ENCODE results near the gene FUT7.
"Not testable (repeated sequence)": the region's sequence is repeated elsewhere in the genome, so short reads cannot be mapped to it uniquely, and the experiment has no call there.

FUT7 gene

GRCh38 chr9:137069508-137070091, 37.7 kb upstream of the FUT7 start:
- Mint-ChIP-seq H3K27ac (no peak overlapping the region), H3K4me3 (peak overlapping the region; percentile 38), H3K4me1 (ENCODE audit: low read depth) (peaks cover 9% of the 10 kb centered on the region)

GRCh38 chr9:137068539-137069507, 36.9 kb upstream of the FUT7 start:
- Mint-ChIP-seq H3K36me3 (no peaks in the 10 kb centered on the region), H3K27ac (no peak overlapping the region), H3K4me1 (ENCODE audit: low read depth) (peaks cover 9% of the 10 kb centered on the region), H3K4me3 (peak overlapping the region; percentile 38), H3K9me3 (ENCODE audit: low read depth) (no peaks in the 10 kb centered on the region), H3K27me3 (no peaks in the 10 kb centered on the region)

More at GRCh38 chr9:137069508-137070091, 37.7 kb upstream of the FUT7 start:
- Mint-ChIP-seq H3K36me3 (no peaks in the 10 kb centered on the region), H3K9me3 (ENCODE audit: low read depth) (no peaks in the 10 kb centered on the region), H3K27me3 (no peaks in the 10 kb centered on the region)

- no peaks in the 10 kb centered on the region for H3K36me3 Mint-ChIP-seq
- no peaks in the 10 kb centered on the region for H3K9me3 Mint-ChIP-seq (ENCODE audit: low read depth)
- H3K4me1 Mint-ChIP-seq (ENCODE audit: low read depth), result peaks cover 9% of the 10 kb centered on the region
- H3K27ac Mint-ChIP-seq, result no peak overlapping the region
- no peaks in the 10 kb centered on the region for H3K27me3 Mint-ChIP-seq
- H3K4me3 Mint-ChIP-seq, result peak overlapping the region; percentile 42
Observed at GRCh38 chr9:137067860-137068538, 36.1 kb upstream of the FUT7 start.

GRCh38 chr9:137066096-137066861, 34.4 kb upstream of the FUT7 start:
- Mint-ChIP-seq H3K4me1 (ENCODE audit: low read depth) (peaks cover 9% of the 10 kb centered on the region), H3K27ac (no peak overlapping the region), H3K9me3 (ENCODE audit: low read depth) (no peaks in the 10 kb centered on the region), H3K4me3 (no peak overlapping the region), H3K36me3 (no peaks in the 10 kb centered on the region), H3K27me3 (no peaks in the 10 kb centered on the region)

GRCh38 chr9:137065336-137065967, 33.6 kb upstream of the FUT7 start:
- Mint-ChIP-seq H3K27ac (no peak overlapping the region), H3K4me1 (ENCODE audit: low read depth) (peaks cover 4% of the 10 kb centered on the region), H3K27me3 (no peaks in the 10 kb centered on the region), H3K4me3 (no peak overlapping the region), H3K36me3 (no peaks in the 10 kb centered on the region), H3K9me3 (ENCODE audit: low read depth) (no peaks in the 10 kb centered on the region)

GRCh38 chr9:137064880-137065164, 32.9 kb upstream of the FUT7 start:
- H3K36me3 Mint-ChIP-seq, result no peaks in the 10 kb centered on the region
- H3K9me3 Mint-ChIP-seq (ENCODE audit: low read depth), result no peaks in the 10 kb centered on the region
- H3K4me1 Mint-ChIP-seq (ENCODE audit: low read depth), result peaks cover 4% of the 10 kb centered on the region
- H3K27ac Mint-ChIP-seq, result no peak overlapping the region
- H3K4me3 Mint-ChIP-seq, result no peak overlapping the region
- no peaks in the 10 kb centered on the region for H3K27me3 Mint-ChIP-seq

GRCh38 chr9:137064027-137064879, 32.4 kb upstream of the FUT7 start:
- H3K4me1 Mint-ChIP-seq (ENCODE audit: low read depth), result peaks cover 4% of the 10 kb centered on the region
- H3K4me3 Mint-ChIP-seq, result no peak overlapping the region
- no peaks in the 10 kb centered on the region for H3K36me3 Mint-ChIP-seq
- H3K27ac Mint-ChIP-seq, result no peak overlapping the region
- no peaks in the 10 kb centered on the region for H3K9me3 Mint-ChIP-seq (ENCODE audit: low read depth)
- H3K27me3 Mint-ChIP-seq, result no peaks in the 10 kb centered on the region

- Mint-ChIP-seq H3K9me3 (ENCODE audit: low read depth) (no peaks in the 10 kb centered on the region), H3K4me3 (no peak overlapping the region), H3K4me1 (ENCODE audit: low read depth) (peaks cover 4% of the 10 kb centered on the region), H3K27me3 (no peaks in the 10 kb centered on the region), H3K36me3 (no peaks in the 10 kb centered on the region), H3K27ac (no peak overlapping the region)
Observed at GRCh38 chr9:137063311-137064026, 31.6 kb upstream of the FUT7 start.

- H3K36me3 Mint-ChIP-seq; H3K4me3 Mint-ChIP-seq; H3K4me1 Mint-ChIP-seq (ENCODE audit: low read depth); H3K9me3 Mint-ChIP-seq (ENCODE audit: low read depth); H3K27ac Mint-ChIP-seq; H3K27me3 Mint-ChIP-seq: not testable (repeated sequence)
Observed at GRCh38 chr9:137062798-137063197, 30.9 kb upstream of the FUT7 start.

GRCh38 chr9:137062384-137062783, 30.5 kb upstream of the FUT7 start:
- Mint-ChIP-seq H3K4me3 (no peak overlapping the region), H3K27ac (no peak overlapping the region), H3K4me1 (ENCODE audit: low read depth) (no peaks in the 10 kb centered on the region), H3K36me3 (no peaks in the 10 kb centered on the region), H3K9me3 (ENCODE audit: low read depth) (no peaks in the 10 kb centered on the region), H3K27me3 (no peaks in the 10 kb centered on the region)

- Mint-ChIP-seq H3K27ac (no peak overlapping the region), H3K4me1 (ENCODE audit: low read depth) (no peaks in the 10 kb centered on the region), H3K9me3 (ENCODE audit: low read depth) (no peaks in the 10 kb centered on the region), H3K27me3 (no peaks in the 10 kb centered on the region), H3K36me3 (no peaks in the 10 kb centered on the region), H3K4me3 (no peak overlapping the region)
Observed at GRCh38 chr9:137058521-137059234, 26.8 kb upstream of the FUT7 start.

- no peak overlapping the region for H3K27ac Mint-ChIP-seq
- no peaks in the 10 kb centered on the region for H3K9me3 Mint-ChIP-seq (ENCODE audit: low read depth)
Observed at GRCh38 chr9:137057545-137057944, 25.7 kb upstream of the FUT7 start.

More at GRCh38 chr9:137057545-137057944, 25.7 kb upstream of the FUT7 start:
- Mint-ChIP-seq H3K27me3 (peaks cover 2% of the 10 kb centered on the region), H3K4me1 (ENCODE audit: low read depth) (no peaks in the 10 kb centered on the region), H3K4me3 (no peak overlapping the region), H3K36me3 (no peaks in the 10 kb centered on the region)
